WERI-Rb-1 (cell line): Measurements from ENCODE around the gene SLC4A1AP.

Experiments
- DNase-seq: peaks from one replicate; pipeline ENCODE4 v3.0.0-alpha.2; 2020
- H3K27ac ChIP-seq: fragments of 250-450 bp; sonication (Bioruptor Pico); 2 replicates; pipeline ENCODE4 v1.5.1; 2020; ENCODE audit warnings: mild to moderate bottlenecking, moderate library complexity
- H3K27me3 ChIP-seq: fragments of 250-450 bp; sonication (Bioruptor Pico); 2 replicates; pipeline ENCODE4 v1.5.1; 2021; ENCODE audit warnings: mild to moderate bottlenecking, low read depth, moderate library complexity; ENCODE audit not compliant: insufficient read depth, severe bottlenecking
- H3K36me3 ChIP-seq: fragments of 250-450 bp; sonication (Bioruptor Pico); 2 replicates; pipeline ENCODE4 v1.5.1; 2020; ENCODE audit warnings: mild to moderate bottlenecking, moderate library complexity
- H3K4me3 ChIP-seq: 2 replicates; pipeline ENCODE4 v1.5.1; 2011; ENCODE audit warnings: low read depth, mild to moderate bottlenecking, control low read depth, low read length
- H3K9me3 ChIP-seq: fragments of 250-450 bp; sonication (Bioruptor Pico); 2 replicates; pipeline ENCODE4 v1.5.1; 2021; ENCODE audit warnings: mild to moderate bottlenecking, moderate library complexity; ENCODE audit not compliant: severe bottlenecking
- CTCF ChIP-seq: IDR thresholded peaks from 2 replicates; pipeline ENCODE4 v1.5.1; 2011; ENCODE audit warnings: low read depth, mild to moderate bottlenecking, control low read depth, inconsistent platforms, low read length

Gene SLC4A1AP

GRCh38 chr2:27716301-27717069, 52.8 kb downstream of the SLC4A1AP start:
- Histone ChIP-seq H3K9me3 (no peaks in the 10 kb centered on the region), H3K27ac (no peak overlapping the region), H3K36me3 (no peaks in the 10 kb centered on the region), H3K4me3 (no peak overlapping the region), H3K27me3 (no peaks in the 10 kb centered on the region)
- DNase-seq = no peak
- TF ChIP-seq CTCF = no peak

- H3K36me3 ChIP-seq = no peaks in the 10 kb centered on the region
- no peak overlapping the region for H3K4me3 ChIP-seq
- H3K27me3 ChIP-seq = no peaks in the 10 kb centered on the region
- DNase-seq = no peak
- no peak overlapping the region for H3K27ac ChIP-seq
- TF ChIP-seq CTCF = no peak
- no peaks in the 10 kb centered on the region for H3K9me3 ChIP-seq
Measured at GRCh38 chr2:27717070-27717795, 53.5 kb downstream of the SLC4A1AP start.

- Histone ChIP-seq H3K27me3 (no peaks in the 10 kb centered on the region), H3K27ac (no peak overlapping the region), H3K9me3 (no peaks in the 10 kb centered on the region), H3K36me3 (no peaks in the 10 kb centered on the region), H3K4me3 (no peak overlapping the region)
- TF ChIP-seq CTCF = no peak
- DNase-seq = no peak
Measured at GRCh38 chr2:27720004-27720551, 56.4 kb downstream of the SLC4A1AP start.

GRCh38 chr2:27721335-27721734, 57.6 kb downstream of the SLC4A1AP start:
- Histone ChIP-seq H3K36me3 (no peaks in the 10 kb centered on the region), H3K27ac (no peak overlapping the region), H3K4me3 (no peak overlapping the region), H3K27me3 (no peaks in the 10 kb centered on the region), H3K9me3 (no peaks in the 10 kb centered on the region)
- no peak for TF ChIP-seq CTCF
- no peak for DNase-seq

- TF ChIP-seq CTCF = no peak
- H3K4me3 ChIP-seq = no peak overlapping the region
- H3K36me3 ChIP-seq = no peaks in the 10 kb centered on the region
- no peaks in the 10 kb centered on the region for H3K27me3 ChIP-seq
- DNase-seq = no peak
- no peaks in the 10 kb centered on the region for H3K9me3 ChIP-seq
- no peak overlapping the region for H3K27ac ChIP-seq
Measured at GRCh38 chr2:27721884-27722485, 58.3 kb downstream of the SLC4A1AP start.
